Uterus (tissue), 2 donors: ENCODE results near the gene PVR.

ENCODE experiments used
- CTCF ChIP-seq, 4 experiments: fragments of 200-600 bp in 2 of 4; fragments of 450-650 bp in 2 of 4; sonication (generic) in 2 of 4; IDR thresholded peaks; one replicate each; pipeline ENCODE4 v1.5.1; 2016 to 2019; ENCODE audit warnings: antibody characterized with exemption in 4 of 4, mild to moderate bottlenecking in 2 of 4, moderate library complexity in 1 of 4
- POLR2A ChIP-seq, 2 donors: fragments of 450-650 bp; IDR thresholded peaks; one replicate each; pipeline ENCODE4 v1.6.1; 2016; ENCODE audit warnings: antibody characterized with exemption in 2 of 2, mild to moderate bottlenecking in 1 of 2, moderate library complexity in 1 of 2

DNA sequence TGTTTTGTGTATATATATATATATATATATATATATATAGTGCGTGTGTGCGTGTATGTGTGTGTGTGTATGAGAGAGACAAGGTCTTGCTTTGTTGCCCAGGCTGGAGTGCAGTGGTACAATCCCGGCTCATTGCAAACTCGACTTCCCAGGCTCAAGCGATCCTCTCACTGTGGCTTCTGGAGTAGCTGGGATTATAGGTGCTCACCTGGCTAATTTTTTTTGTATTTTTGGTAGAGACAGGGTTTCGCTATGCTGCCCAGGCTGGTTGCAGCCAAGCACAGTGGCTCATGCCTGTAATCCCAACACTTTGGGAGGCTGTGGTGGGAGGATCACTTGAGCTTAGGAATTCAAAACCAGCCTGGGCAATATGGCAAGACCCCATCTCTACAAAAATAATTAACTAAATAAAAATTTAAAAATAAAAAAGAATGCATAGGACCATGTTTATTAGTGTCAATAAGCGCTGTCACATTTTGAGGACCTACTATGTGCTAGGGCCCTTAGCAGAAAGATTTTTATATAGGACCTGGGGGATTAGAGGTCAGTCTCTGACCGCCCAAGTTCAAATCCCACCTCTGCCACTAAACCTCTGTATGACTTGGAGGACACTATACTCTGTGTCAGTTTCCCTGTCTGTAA lies 1.8 kb downstream of the PVR start:
- TF ChIP-seq CTCF (IDR thresholded peaks at IDR 0.05), result no peak
- TF ChIP-seq POLR2A (IDR thresholded peaks at IDR 0.05), result no peak
